Measurements from ENCODE around the gene DDX3X.

- TF ChIP-seq EP300 (IDR thresholded peaks at IDR 0.05) (no peak), CTCF (IDR thresholded peaks at IDR 0.05) (no peak), POLR2AphosphoS5 (IDR thresholded peaks at IDR 0.05) (peak in 1 of 3 donors; percentile 14)
Measured at GRCh38 chrX:41391606-41392005, 57.6 kb downstream of the DDX3X start.
